Effector CD8-positive, alpha-beta T cell (primary cell): ENCODE measurements around the gene LLGL2.

Source experiments
- DNase-seq: peaks from one replicate; lab custom pipeline; 2025; lab: John Stamatoyannopoulos, UW

Gene LLGL2

DNA sequence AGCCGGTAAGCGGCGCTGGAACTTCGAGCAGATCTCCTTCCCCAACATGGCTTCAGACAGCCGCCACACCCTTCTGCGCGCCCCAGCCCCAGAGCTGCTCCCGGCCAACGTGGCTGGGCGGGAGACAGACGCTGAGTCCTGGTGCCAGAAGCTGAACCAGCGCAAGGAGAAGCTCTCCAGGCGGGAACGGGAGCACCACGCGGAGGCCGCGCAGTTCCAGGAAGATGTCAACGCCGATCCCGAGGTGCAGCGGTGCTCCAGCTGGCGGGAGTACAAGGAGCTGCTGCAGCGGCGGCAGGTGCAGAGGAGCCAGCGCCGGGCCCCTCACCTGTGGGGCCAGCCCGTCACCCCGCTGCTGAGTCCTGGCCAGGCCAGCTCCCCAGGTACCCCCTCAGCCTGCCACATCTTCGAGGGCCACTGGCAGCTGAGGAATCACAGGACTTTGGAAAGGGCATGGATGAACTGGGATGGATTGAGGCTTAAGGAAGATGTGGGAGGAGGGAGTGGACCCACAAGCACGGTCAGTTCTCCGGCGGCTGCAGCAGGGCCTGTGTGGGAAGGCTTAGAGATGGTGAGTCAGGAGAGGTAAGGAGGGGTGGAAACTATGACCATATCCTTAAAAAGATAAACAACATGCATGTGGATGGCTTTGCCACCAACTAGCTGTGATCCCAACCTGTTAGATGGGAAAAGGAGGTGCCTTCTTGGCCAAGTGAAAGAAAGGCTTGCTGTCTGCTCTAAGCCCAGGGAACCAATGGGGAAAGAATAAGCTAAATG lies 3.4 kb upstream of the LLGL2 start:
- DNase-seq = no peak

DNA sequence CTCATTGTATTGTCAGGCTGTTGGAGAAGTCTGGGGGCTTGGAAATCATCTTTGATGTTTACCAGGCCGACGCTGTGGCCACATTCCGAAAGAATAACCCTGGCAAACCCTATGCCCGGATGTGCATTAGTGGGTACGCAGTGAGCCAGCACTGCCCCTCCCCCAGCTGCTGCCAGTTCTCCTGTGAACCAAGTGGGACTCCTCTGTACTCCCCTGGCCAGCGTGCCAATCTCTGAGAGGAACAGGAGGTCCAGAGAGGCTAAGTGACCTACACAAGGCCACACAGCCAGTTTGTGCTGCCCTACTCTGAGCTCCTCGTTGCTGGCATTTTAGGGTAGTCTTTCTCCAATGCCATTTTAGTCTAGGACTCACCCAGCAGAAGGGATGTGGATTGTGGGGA lies 1.9 kb upstream of the LLGL2 start:
- no peak for DNase-seq

GRCh38 chr17:75524269-75524969 lies 1.1 kb upstream of the LLGL2 start:
- no peak for DNase-seq

DNA sequence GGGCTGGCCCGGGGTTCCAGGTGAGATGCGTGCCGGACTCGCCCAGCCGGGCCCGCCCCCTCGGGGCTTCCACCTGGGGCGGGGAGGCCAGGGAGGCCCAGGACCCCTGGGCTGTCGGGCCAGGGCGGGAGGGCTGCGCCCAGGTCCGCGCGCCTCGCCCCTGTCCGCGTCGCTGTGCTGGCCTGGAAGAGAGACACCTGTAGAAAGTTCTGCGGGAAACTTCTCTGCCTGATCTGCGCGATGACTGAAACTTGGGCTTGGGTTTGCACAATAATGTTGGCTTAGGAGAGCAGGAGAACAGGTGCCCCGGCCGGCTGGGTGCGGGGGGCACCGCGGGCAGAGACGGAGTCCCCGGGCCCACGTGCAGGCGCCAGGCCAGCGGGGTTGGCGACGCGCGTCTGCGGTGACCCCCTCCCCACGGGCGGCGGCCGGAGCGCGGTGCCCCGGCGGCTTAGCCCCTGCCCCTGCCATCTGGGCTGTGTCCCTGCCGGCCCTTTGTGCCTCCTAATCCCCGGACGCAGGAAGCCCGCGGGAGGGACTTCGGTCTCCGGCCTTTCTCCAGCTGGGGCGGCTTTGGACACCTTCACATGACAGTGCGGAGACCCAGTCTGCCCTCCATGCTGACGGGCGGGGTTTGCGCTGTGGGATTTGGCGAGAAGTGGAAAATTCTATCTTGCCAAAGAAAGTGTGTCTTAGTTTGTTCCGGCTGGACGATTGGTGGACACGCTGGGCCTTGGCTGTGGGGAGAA lies 483 bp downstream of the LLGL2 start:
- no peak for DNase-seq

DNA sequence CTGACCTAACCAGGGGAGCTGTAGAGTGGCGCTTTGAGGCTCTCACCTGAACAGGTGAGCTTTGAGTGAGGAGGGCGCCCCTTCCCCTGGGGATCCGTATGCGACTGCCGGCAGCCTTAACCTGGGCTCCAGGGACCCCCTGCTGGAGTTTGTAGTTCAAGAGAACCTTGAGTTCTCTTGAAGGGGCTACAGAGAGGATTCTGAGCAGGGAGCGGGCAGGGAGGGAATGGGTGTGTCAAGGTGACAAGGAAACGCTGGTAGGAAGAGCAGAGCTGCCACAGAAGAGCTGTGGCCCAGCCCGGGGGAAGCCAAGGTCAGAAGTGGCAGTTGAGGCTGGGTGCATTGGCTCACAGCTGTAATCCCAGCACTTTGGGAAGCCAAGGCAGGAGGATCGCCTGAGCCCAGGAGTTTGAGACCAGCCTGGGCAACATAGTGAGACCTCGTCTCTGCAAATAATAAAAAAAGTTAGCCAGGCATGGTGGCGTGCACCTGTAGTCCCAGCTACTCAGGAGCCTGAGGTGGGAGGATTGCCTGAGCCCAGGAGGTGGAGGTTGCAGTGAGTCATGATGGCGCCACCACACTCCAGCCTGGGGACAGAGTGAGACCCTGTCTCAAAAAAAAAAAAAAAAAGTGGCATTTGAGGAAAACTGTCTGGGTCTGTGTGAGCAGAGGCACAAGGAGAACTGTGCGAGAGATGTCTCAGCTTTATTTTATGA lies 1.2 kb downstream of the LLGL2 start:
- DNase-seq = no peak

- no peak for DNase-seq
These were observed 5.6 kb downstream of the LLGL2 start for GRCh38 chr17:75530837-75531720.

GRCh38 chr17:75531721-75532072 lies 6.2 kb downstream of the LLGL2 start:
- DNase-seq = no peak

GRCh38 chr17:75535119-75535537 lies 9.6 kb downstream of the LLGL2 start:
- DNase-seq = no peak

DNA sequence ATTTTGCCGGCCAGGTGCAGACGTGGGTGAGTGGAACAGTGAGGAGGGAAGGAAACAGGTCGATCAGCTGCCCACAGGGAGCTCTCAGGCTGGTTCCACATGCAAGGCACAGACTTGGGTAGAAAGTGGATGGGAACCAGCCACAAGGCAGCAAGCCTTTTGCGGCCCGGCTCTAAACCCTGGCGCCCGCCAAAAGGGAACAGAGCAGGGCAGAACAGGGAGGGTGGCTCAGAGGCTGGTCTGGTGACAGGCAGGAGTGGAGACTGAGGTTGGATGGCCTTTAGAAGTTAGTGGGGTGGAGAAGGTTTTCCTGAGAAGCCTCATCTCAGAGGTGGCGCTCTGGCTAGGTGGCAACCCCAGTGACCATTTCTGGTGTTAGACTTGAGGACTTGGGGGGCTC lies 10.4 kb downstream of the LLGL2 start:
- DNase-seq = no peak

GRCh38 chr17:75536366-75536765 lies 10.9 kb downstream of the LLGL2 start:
- no peak for DNase-seq

DNA sequence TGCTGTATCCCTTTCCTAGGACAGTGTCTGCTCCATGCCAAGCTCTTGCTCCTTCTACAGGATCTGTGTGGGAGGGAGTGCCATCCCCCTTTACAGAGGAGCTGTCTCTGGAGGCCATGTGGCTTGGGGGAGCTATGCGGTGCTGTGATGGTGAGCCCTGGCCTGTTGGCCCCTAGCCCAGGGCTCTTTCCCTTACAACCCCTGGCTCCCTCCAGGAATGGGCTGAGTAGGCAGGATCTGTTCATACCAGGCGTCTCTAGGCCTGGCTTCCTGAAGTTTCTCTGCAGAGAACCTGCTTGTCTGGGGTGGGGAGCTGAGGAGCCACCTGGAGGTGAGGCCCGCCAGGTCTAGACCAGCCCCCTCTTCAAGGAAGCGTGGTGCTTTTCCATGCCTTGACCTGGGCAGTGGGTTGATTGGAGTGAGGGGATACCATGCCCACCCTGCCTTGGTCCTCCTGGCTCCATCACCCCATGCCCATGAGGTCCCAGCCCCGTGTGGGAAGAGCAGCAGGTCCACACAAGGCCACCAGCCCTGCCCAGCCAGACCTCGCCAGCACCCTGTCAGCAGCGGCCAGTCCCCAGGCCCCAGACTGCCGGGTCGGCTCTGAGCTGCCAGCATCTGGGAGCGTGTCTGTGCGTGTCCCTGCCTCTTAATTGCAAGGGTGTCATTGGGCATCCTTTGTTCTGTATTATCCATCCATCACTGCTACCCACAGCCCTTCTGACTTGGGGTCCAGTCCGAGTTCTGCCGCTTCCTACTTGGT lies 14.7 kb downstream of the LLGL2 start:
- DNase-seq = no peak

DNA sequence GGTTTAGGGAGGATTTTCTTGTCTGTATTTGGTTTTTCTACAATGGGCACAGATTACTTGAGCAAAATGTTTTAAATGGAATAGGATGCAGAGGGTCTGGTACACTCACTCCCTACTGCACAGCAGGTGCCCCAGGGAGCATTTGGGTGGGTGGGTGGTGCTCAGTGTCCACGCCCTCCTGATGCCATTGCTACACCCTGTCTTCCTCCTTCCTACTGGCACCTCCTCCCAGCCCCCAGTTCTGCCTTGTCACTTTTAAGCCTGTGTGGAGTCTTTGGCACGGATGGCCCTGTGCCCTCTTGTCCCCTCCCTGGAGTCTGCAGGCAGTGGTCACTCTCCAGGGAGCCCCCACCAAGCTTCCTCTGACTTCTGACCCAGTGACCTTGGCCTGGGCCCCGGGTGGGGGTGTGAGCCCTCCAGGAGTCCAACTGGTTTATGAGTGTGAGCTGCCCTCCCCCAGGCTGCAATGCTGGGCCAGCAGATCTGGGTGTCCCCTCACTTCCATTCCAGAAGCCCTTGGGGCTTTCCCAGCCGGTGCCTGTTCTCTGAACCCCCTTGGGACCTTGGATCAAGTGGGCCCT lies 15.5 kb downstream of the LLGL2 start:
- no peak for DNase-seq

DNA sequence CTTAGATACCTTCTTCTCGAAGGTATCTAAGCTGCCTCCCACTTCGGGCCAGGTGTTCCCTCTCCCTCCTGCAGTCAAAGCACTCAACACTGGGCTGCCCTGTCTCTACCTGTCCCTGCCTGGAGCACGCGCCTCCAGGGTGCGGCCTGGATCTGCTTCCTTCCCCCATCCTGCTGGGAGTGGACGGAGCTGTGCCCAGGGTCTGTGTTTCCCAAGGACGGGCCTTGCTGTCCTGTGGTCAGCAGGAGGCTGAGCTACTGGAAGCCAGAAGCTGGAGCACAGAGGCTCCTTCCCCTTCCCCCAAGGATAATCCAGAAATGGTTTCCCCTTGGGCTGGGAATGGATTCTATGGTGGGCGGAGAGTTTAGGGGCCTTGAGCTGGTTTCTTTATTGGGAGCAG lies 16.7 kb downstream of the LLGL2 start:
- no peak for DNase-seq

DNA sequence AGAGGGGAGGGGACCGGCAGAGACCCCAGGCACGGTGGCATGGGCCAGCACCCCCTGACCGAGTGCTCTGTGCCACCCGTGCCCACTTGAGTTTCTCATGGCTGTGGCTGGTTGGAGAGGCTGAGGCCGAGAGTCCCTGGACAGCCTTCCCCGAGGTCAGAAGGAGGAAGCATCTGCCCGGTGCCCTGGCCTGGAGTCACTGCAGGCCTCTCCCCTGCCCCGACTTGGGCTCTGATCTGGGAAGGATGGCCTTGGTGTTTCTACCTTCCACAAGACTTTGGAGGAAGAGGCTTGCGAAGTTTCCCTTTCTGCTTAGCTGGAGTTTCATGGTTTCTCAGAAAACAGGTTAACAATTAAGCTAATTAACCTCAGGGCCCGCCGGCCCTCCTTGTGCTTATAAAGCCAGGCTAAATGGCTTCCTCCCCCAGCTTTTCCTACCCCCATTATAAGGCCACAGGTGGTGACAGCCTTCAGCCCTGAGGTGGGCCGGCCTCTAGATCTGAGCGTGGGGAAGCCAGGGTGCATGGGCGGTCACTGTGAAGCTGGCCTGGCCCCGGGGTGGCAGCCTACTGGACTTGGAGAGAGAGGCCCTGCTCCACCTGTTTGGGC lies 17.3 kb downstream of the LLGL2 start:
- DNase-seq = no peak

- DNase-seq = no peak
These were observed 18.8 kb downstream of the LLGL2 start for GRCh38 chr17:75544250-75544649.

DNA sequence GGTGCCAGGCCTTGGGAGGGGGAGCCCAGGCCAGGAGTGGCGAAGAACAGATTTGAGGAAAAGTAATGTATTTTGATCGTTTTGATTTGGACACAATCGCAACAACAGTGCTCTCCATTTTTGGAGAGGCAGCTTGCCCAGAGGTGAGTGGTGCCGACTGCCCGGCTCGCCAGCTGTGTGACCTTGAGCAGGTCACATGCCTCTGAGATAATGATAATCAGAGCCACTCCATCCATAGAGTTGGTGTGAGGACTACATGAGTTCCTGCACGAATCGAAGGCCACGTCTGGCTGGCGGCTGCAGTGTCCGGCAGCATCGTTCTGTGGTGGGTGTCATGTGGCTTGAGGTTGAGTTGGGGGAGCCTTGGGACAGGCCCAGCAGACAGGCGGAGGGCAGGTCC lies 20.7 kb downstream of the LLGL2 start:
- DNase-seq = no peak

GRCh38 chr17:75547091-75547490 lies 21.6 kb downstream of the LLGL2 start:
- no peak for DNase-seq

- DNase-seq = no peak
These were observed 23.3 kb downstream of the LLGL2 start for GRCh38 chr17:75548813-75549212.

GRCh38 chr17:75549246-75550138 lies 24.0 kb downstream of the LLGL2 start:
- DNase-seq = no peak
